Measurements from ENCODE around the gene DGKE. TPM values are rescaled to one million over a fixed set of nuclear protein-coding genes. Genes with fewer than 3 reads are reported as not detected.

DGKE gene
- total and polyA plus RNA-seq, 2 of the 13 experiments (the other 11 are each of a cell fraction or from before 2014, with no cell fraction given), result 3.2 to 5.3 TPM

DNA sequence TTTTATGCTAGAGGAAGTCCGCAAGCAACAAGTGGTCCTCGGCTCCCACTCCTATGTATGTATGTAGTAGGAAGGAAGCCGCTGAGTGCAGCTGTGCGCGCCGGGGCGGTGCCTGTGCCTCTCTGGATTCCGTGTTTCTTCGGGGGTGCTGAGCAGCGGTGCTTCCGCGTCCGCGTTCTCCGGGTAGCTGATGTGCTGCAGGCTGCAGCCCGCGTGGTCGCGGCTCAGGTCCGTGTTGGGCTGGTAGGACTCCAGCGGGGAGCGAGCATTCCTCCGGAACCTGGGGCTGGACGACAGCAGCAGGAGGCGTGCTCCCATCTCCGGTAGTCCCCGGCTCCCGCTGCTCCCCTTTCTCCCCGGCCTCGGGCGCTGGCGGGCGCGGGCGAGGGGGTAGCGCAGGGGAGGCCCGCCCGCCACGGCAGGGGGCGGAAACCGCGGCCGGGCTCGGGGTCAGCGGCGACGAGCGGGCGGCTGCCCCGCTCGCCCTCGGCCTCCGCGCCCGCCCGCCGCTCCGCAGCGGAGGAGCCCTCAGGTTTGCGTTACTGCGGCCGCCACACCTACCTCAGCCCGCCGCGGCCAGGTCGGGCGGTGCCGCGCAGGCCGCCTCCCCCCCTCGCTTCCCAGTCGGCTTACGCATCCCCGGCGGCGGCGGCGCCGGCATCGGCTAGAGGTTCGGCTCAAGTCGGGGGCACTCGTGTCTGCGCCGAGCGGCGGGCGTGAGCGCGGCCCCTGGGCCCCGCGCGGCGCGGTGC, 718 bp upstream of the DGKE start (continued):
- peak; percentile 63; the same call in 1 of the 2 replicates for TF ChIP-seq ZNF710 (CRISPR knock-in tag; IDR thresholded peaks at IDR 0.05; ENCODE audit: borderline replicate concordance)
- TF ChIP-seq ZNF563 (CRISPR knock-in tag; IDR thresholded peaks at IDR 0.05), result peak; percentile 56
- 0 out of 2 replicates have a peak, but pooled peaks have one; percentile 28 for TF ChIP-seq LBX2 (CRISPR knock-in tag; IDR thresholded peaks at IDR 0.05; ENCODE audit: borderline replicate concordance)
- 0 out of 2 replicates have a peak, but pooled peaks have one; percentile 64 for TF ChIP-seq ZNF337 (CRISPR knock-in tag; IDR thresholded peaks at IDR 0.05; ENCODE audit: borderline replicate concordance, low read depth)
- 0 out of 2 replicates have a peak, but pooled peaks have one; percentile 32 for TF ChIP-seq ZNF761 (CRISPR knock-in tag; conservative IDR thresholded peaks at IDR 0.05)
- 0 out of 2 replicates have a peak, but pooled peaks have one; percentile 31 for TF ChIP-seq YEATS4 (CRISPR knock-in tag; IDR thresholded peaks at IDR 0.05; ENCODE audit: borderline replicate concordance)
- 0 out of 2 replicates have a peak, but pooled peaks have one; percentile 19 for TF ChIP-seq ZBTB39 (CRISPR knock-in tag; IDR thresholded peaks at IDR 0.05)
- TF ChIP-seq ZNF3 (CRISPR knock-in tag; IDR thresholded peaks at IDR 0.05), result no peak
- 0 out of 2 replicates have a peak, but pooled peaks have one; percentile 62 for TF ChIP-seq ZBTB4 (CRISPR knock-in tag; IDR thresholded peaks at IDR 0.05; ENCODE audit: borderline replicate concordance)
- 0 out of 2 replicates have a peak, but pooled peaks have one; percentile 47 for TF ChIP-seq GTF3A (CRISPR knock-in tag; conservative IDR thresholded peaks at IDR 0.05)
- TF ChIP-seq, protein P1, sequence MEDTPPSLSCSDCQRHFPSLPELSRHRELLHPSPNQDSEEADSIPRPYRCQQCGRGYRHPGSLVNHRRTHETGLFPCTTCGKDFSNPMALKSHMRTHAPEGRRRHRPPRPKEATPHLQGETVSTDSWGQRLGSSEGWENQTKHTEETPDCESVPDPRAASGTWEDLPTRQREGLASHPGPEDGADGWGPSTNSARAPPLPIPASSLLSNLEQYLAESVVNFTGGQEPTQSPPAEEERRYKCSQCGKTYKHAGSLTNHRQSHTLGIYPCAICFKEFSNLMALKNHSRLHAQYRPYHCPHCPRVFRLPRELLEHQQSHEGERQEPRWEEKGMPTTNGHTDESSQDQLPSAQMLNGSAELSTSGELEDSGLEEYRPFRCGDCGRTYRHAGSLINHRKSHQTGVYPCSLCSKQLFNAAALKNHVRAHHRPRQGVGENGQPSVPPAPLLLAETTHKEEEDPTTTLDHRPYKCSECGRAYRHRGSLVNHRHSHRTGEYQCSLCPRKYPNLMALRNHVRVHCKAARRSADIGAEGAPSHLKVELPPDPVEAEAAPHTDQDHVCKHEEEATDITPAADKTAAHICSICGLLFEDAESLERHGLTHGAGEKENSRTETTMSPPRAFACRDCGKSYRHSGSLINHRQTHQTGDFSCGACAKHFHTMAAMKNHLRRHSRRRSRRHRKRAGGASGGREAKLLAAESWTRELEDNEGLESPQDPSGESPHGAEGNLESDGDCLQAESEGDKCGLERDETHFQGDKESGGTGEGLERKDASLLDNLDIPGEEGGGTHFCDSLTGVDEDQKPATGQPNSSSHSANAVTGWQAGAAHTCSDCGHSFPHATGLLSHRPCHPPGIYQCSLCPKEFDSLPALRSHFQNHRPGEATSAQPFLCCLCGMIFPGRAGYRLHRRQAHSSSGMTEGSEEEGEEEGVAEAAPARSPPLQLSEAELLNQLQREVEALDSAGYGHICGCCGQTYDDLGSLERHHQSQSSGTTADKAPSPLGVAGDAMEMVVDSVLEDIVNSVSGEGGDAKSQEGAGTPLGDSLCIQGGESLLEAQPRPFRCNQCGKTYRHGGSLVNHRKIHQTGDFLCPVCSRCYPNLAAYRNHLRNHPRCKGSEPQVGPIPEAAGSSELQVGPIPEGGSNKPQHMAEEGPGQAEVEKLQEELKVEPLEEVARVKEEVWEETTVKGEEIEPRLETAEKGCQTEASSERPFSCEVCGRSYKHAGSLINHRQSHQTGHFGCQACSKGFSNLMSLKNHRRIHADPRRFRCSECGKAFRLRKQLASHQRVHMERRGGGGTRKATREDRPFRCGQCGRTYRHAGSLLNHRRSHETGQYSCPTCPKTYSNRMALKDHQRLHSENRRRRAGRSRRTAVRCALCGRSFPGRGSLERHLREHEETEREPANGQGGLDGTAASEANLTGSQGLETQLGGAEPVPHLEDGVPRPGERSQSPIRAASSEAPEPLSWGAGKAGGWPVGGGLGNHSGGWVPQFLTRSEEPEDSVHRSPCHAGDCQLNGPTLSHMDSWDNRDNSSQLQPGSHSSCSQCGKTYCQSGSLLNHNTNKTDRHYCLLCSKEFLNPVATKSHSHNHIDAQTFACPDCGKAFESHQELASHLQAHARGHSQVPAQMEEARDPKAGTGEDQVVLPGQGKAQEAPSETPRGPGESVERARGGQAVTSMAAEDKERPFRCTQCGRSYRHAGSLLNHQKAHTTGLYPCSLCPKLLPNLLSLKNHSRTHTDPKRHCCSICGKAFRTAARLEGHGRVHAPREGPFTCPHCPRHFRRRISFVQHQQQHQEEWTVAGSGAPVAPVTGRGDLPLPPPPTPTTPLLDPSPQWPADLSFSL (CRISPR knock-in tag; IDR thresholded peaks at IDR 0.05), result no peak
- TF ChIP-seq ZNF24 (IDR thresholded peaks at IDR 0.05), result peak; percentile 20; the same call in 1 of the 2 replicates

All from HepG2 (cell line).